HepG2 (cell line): ENCODE data around the gene CPSF4. TPM values are rescaled to one million over a fixed set of nuclear protein-coding genes. Genes with fewer than 3 reads are reported as not detected.

ENCODE experiments used
- ATF4 ChIP-seq, 2 experiments: fragments of 450-650 bp in 1 of 2; sonication (generic) in 1 of 2; formaldehyde crosslinking; IDR thresholded peaks; 2 replicates each; pipeline versions ENCODE4 v1.5.0 to v1.8.0; 2020 to 2022; ENCODE audit warnings: mild to moderate bottlenecking in 1 of 2, missing genetic modification reagents in 1 of 2
- CCDC6 ChIP-seq: sonication (generic); formaldehyde crosslinking; IDR thresholded peaks from 2 replicates; pipeline ENCODE4 v1.8.1; 2022; ENCODE audit warnings: mild to moderate bottlenecking, missing genetic modification reagents, moderate library complexity
- E2F2 ChIP-seq: sonication (generic); formaldehyde crosslinking; IDR thresholded peaks from 2 replicates; pipeline ENCODE4 v1.4.0; 2020; ENCODE audit warnings: missing genetic modification reagents, borderline replicate concordance
- FUBP1 ChIP-seq: sonication (generic); formaldehyde crosslinking; IDR thresholded peaks from 2 replicates; pipeline ENCODE4 v1.5.1; 2020; ENCODE audit warnings: missing genetic modification reagents, mild to moderate bottlenecking, borderline replicate concordance
- GATAD2A ChIP-seq: IDR thresholded peaks from 2 replicates; pipeline ENCODE4 v1.6.1; 2016
- IRF2 ChIP-seq: IDR thresholded peaks from 2 replicates; pipeline ENCODE4 v1.6.1; 2018; ENCODE audit warnings: missing genetic modification reagents, missing compliant biosample characterization
- MTF2 ChIP-seq: sonication (generic); formaldehyde crosslinking; IDR thresholded peaks from 2 replicates; pipeline ENCODE4 v1.5.0; 2020; ENCODE audit warnings: missing genetic modification reagents, borderline replicate concordance
- NFKBIZ ChIP-seq: IDR thresholded peaks from 2 replicates; pipeline ENCODE4 v1.6.1; 2018; ENCODE audit warnings: missing genetic modification reagents, missing compliant biosample characterization
- NPAS2 ChIP-seq: sonication (generic); formaldehyde crosslinking; IDR thresholded peaks from 2 replicates; pipeline ENCODE4 v1.8.0; 2022; ENCODE audit warnings: mild to moderate bottlenecking, missing genetic modification reagents, borderline replicate concordance
- SP1 ChIP-seq, 2 experiments: fragments of 450-650 bp in 1 of 2; sonication (generic) in 1 of 2; formaldehyde crosslinking in 1 of 2; IDR thresholded peaks; 2 replicates each; pipeline versions ENCODE4 v1.4.0 to v1.6.1; 2016 to 2020; ENCODE audit warnings: missing genetic modification reagents in 1 of 2
- TRIM22 ChIP-seq: fragments of 450-650 bp; IDR thresholded peaks from 2 replicates; pipeline ENCODE4 v1.6.1; 2017
- ZNF33B ChIP-seq: sonication (generic); formaldehyde crosslinking; IDR thresholded peaks from 2 replicates; pipeline ENCODE4 v1.5.1; 2020; ENCODE audit warnings: mild to moderate bottlenecking, missing genetic modification reagents
- ZNF343 ChIP-seq: sonication (generic); formaldehyde crosslinking; IDR thresholded peaks from 2 replicates; pipeline ENCODE4 v1.4.0; 2020; ENCODE audit warnings: mild to moderate bottlenecking, missing genetic modification reagents
- ZNF672 ChIP-seq: sonication (generic); formaldehyde crosslinking; IDR thresholded peaks from 2 replicates; pipeline ENCODE4 v1.8.1; 2022; ENCODE audit warnings: missing genetic modification reagents
- ZSCAN21 ChIP-seq: sonication (generic); formaldehyde crosslinking; IDR thresholded peaks from 2 replicates; pipeline ENCODE4 v1.8.0; 2022; ENCODE audit warnings: mild to moderate bottlenecking, missing genetic modification reagents, moderate library complexity, borderline replicate concordance
- ZZZ3 ChIP-seq: sonication (generic); formaldehyde crosslinking; IDR thresholded peaks from 2 replicates; pipeline ENCODE4 v1.4.0; 2020; ENCODE audit warnings: missing genetic modification reagents, mild to moderate bottlenecking, borderline replicate concordance
- polyA plus RNA-seq, 8 experiments: library from polyadenylated mRNA; depleted of rRNA in 3 of 8; stranded (reverse) in 7 of 8; unstranded in 1 of 8; fragments of >200 nt; fragmentation: Illumina TruSeq in 4 of 8; extraction: Trizol in 4 of 8; gene quantifications; 2 replicates each; pipeline versions ENCODE4 v1.2.1 to v1.2.3, GENCODE V29; 2011 to 2016; ENCODE audit warnings: low read depth in 4 of 8, missing spikeins in 1 of 8, mixed read lengths in 1 of 8; ENCODE audit not compliant: insufficient read depth in 1 of 8
- total RNA-seq, 5 experiments: library from RNA; depleted of rRNA; stranded (reverse); fragments of >200 nt; fragmentation: Illumina TruSeq; extraction: Trizol; gene quantifications; 2 replicates each; pipeline ENCODE4 v1.2.3, GENCODE V29; 2016; ENCODE audit warnings: low read depth in 1 of 5
- TF ChIP-seq, protein P1 (sequence below): sonication (generic); formaldehyde crosslinking; IDR thresholded peaks from 2 replicates; pipeline ENCODE4 v1.5.1; 2020; ENCODE audit warnings: missing genetic modification reagents, mild to moderate bottlenecking, borderline replicate concordance
- TF ChIP-seq, protein P2 (sequence below): sonication (generic); formaldehyde crosslinking; IDR thresholded peaks from 2 replicates; pipeline ENCODE4 v1.5.1; 2020; ENCODE audit warnings: mild to moderate bottlenecking, missing genetic modification reagents, borderline replicate concordance

CPSF4 gene
- total and polyA plus RNA-seq, 2 of the 13 experiments (the other 11 are each of a cell fraction or from before 2014, with no cell fraction given) = 34.1 to 49.6 TPM

- TF ChIP-seq FUBP1 (CRISPR knock-in tag) (no peak; the same call in 1 of the 2 replicates), TRIM22 (no peak), ZNF33B (CRISPR knock-in tag) (no peak), ZSCAN21 (CRISPR knock-in tag) (peak; percentile 84; the same call in 1 of the 2 replicates), NFKBIZ (peak; percentile 64; the same call in 1 of the 2 replicates), SP1 (IDR thresholded peaks at IDR 0.05) (no peak), SP1 (CRISPR knock-in tag; IDR thresholded peaks at IDR 0.05) (peak; percentile 61; the same call in 1 of the 2 replicates), MTF2 (CRISPR knock-in tag) (no peak), IRF2 (CRISPR knock-in tag) (peak; percentile 90), ZNF343 (no peak), ZZZ3 (peak; percentile 91), ZNF672 (CRISPR knock-in tag) (0 out of 2 replicates have a peak, but pooled peaks have one; percentile 37), ATF4 (CRISPR knock-in tag; IDR thresholded peaks at IDR 0.05) (peak in 1 of 2 experiments; percentile 72; a peak in 1 of 4 replicates), E2F2 (CRISPR knock-in tag) (no peak), NPAS2 (CRISPR knock-in tag) (no peak), GATAD2A (CRISPR knock-in tag) (peak; percentile 68), CCDC6 (peak; percentile 96)
- TF ChIP-seq, protein P1, sequence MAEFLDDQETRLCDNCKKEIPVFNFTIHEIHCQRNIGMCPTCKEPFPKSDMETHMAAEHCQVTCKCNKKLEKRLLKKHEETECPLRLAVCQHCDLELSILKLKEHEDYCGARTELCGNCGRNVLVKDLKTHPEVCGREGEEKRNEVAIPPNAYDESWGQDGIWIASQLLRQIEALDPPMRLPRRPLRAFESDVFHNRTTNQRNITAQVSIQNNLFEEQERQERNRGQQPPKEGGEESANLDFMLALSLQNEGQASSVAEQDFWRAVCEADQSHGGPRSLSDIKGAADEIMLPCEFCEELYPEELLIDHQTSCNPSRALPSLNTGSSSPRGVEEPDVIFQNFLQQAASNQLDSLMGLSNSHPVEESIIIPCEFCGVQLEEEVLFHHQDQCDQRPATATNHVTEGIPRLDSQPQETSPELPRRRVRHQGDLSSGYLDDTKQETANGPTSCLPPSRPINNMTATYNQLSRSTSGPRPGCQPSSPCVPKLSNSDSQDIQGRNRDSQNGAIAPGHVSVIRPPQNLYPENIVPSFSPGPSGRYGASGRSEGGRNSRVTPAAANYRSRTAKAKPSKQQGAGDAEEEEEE = no peak
- TF ChIP-seq, protein P2, sequence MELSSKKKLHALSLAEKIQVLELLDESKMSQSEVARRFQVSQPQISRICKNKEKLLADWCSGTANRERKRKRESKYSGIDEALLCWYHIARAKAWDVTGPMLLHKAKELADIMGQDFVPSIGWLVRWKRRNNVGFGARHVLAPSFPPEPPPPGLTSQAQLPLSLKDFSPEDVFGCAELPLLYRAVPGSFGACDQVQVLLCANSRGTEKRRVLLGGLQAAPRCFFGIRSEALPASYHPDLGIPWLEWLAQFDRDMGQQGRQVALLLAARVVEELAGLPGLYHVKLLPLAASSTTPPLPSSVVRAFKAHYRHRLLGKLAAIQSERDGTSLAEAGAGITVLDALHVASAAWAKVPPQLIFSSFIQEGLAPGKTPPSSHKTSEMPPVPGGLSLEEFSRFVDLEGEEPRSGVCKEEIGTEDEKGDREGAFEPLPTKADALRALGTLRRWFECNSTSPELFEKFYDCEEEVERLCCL (CRISPR knock-in tag) = no peak
These were observed at the start of gene CPSF4, which contains the start of gene PTCD1 (continued) for GRCh38 chr7:99438573-99439480.
